T-cell (primary cell): ENCODE data around the gene LLCFC1. TPM values are rescaled to one million over a fixed set of nuclear protein-coding genes. Genes with fewer than 3 reads are reported as not detected.

Source experiments
- ATAC-seq, 4 experiments: fragments of 200-7000 bp in 3 of 4; fragments of 150-1000 bp in 1 of 4; cut with Tn5 transposase; replicated peaks in 1 of 4; 1 replicate in 3 of 4; 2 replicates in 1 of 4; pipeline ENCODE4 v1.10.0; 2021; ENCODE audit warnings: moderate library complexity in 3 of 4, mild to moderate bottlenecking in 2 of 4, moderate number of reproducible peaks in 1 of 4
- CTCF ChIA-PET, 2 donors: fragments of 300-600 bp; sonication (Branson Sonifier 250); formaldehyde crosslinking; loops; one replicate each; lab custom pipeline; 2022; ENCODE audit warnings: antibody characterized with exemption in 2 of 2; lab: Charles Lee
- POLR2A ChIA-PET, 2 donors: fragments of 300-600 bp; sonication (Branson Sonifier 250); formaldehyde crosslinking; loops; one replicate each; lab custom pipeline; 2022; ENCODE audit warnings: antibody characterized with exemption in 2 of 2; lab: Charles Lee
- DNase-seq, 35 experiments: peaks; one replicate each; pipeline versions ENCODE4 v3.0.0 to v3.0.0-alpha.2; 2013 to 2023
- H3K27ac ChIP-seq: one replicate; pipeline ENCODE4 v1.5.1; 2013; ENCODE audit warnings: low read length
- H3K27me3 ChIP-seq, 2 experiments: replicated peaks in 1 of 2; 1 replicate in 1 of 2; 2 replicates in 1 of 2; pipeline versions ENCODE4 v1.6.1 to v1.7.0; 2013; ENCODE audit warnings: low read length in 1 of 2, mixed read lengths in 1 of 2; ENCODE audit not compliant: control insufficient read depth in 2 of 2, insufficient read depth in 2 of 2; ENCODE audit errors: extremely low read depth in 1 of 2
- H3K36me3 ChIP-seq, 2 donors: 1 replicate in 1 of 2; 2 replicates in 1 of 2; pipeline versions ENCODE4 v1.6.1 to v1.7.0; 2013; ENCODE audit warnings: low read length in 1 of 2; ENCODE audit not compliant: control insufficient read depth in 2 of 2, insufficient read depth in 1 of 2; ENCODE audit errors: extremely low read depth in 1 of 2
- H3K4me1 ChIP-seq, 2 experiments: 1 replicate in 1 of 2; 2 replicates in 1 of 2; pipeline versions ENCODE4 v1.6.1 to v1.7.0; 2013; ENCODE audit warnings: low read length in 2 of 2, mixed read lengths in 1 of 2; ENCODE audit not compliant: insufficient read depth in 2 of 2, control insufficient read depth in 1 of 2; ENCODE audit errors: extremely low read depth in 1 of 2
- H3K4me3 ChIP-seq, 2 donors: 1 replicate in 1 of 2; 2 replicates in 1 of 2; pipeline versions ENCODE4 v1.5.1 to v1.7.0; 2013; ENCODE audit warnings: mild to moderate bottlenecking in 2 of 2, low read length in 1 of 2, moderate library complexity in 1 of 2; ENCODE audit not compliant: control insufficient read depth in 1 of 2; ENCODE audit errors: extremely low read depth in 1 of 2
- H3K9me3 ChIP-seq: 2 replicates; pipeline ENCODE4 v1.7.0; 2013
- H3K27ac Mint-ChIP-seq, 2 donors: one replicate each; pipeline ENCODE4 v1.8.0; 2020 to 2021; ENCODE audit warnings: mild to moderate bottlenecking in 2 of 2, mixed read lengths in 2 of 2
- H3K27me3 Mint-ChIP-seq, 2 donors: one replicate each; pipeline ENCODE4 v1.8.0; 2021 to 2022; ENCODE audit warnings: mixed read lengths in 2 of 2
- H3K36me3 Mint-ChIP-seq: one replicate; pipeline ENCODE4 v1.8.0; 2021; ENCODE audit warnings: mixed read lengths
- H3K4me1 Mint-ChIP-seq, 3 donors: one replicate each; pipeline ENCODE4 v1.8.0; 2020 to 2022; ENCODE audit warnings: mixed read lengths in 3 of 3, mild to moderate bottlenecking in 1 of 3
- H3K4me3 Mint-ChIP-seq, 3 donors: one replicate each; pipeline ENCODE4 v1.8.0; 2020 to 2022; ENCODE audit warnings: mild to moderate bottlenecking in 3 of 3, mixed read lengths in 3 of 3, moderate library complexity in 3 of 3
- H3K9me3 Mint-ChIP-seq, 3 donors: one replicate each; pipeline ENCODE4 v1.8.0; 2020 to 2022; ENCODE audit warnings: mixed read lengths in 3 of 3
- WGBS: methylation state at CpG from one replicate; pipeline ENCODE4 v1.1.5; 2013; ENCODE audit warnings: missing lambda C conversion rate; ENCODE audit not compliant: insufficient coverage; 5-methylcytosine and 5-hydroxymethylcytosine counted together
- total RNA-seq, 35 experiments: library from RNA in 6 of 35; stranded (reverse) in 6 of 35; fragments of 120-200 nt in 1 of 35; gene quantifications; one replicate each; pipeline versions ENCODE4 v1.2.1 to v1.2.4 and lab custom pipeline; 2013 to 2026

The LLCFC1 gene
- total RNA-seq, 5 donors from 2014 or later (not counting 1 experiment from before 2014, with no cell fraction given), result not detected

- Mint-ChIP-seq H3K4me3 (no peak overlapping the region), H3K4me1 (no peaks in the 10 kb centered on the region), H3K36me3 (no peaks in the 10 kb centered on the region), H3K27ac (no peak overlapping the region), H3K9me3 (no peaks in the 10 kb centered on the region), H3K27me3 (peaks cover 0 to 13% of the 10 kb centered on the region in 2 donors)
- ChIA-PET POLR2A (no interaction called here), CTCF (no interaction called here)
- 85% methylated on average over 12 of the region's 12 CpGs for WGBS
- no peak overlapping the region for H3K27ac ChIP-seq
- H3K9me3 ChIP-seq, result no peaks in the 10 kb centered on the region
- no peak overlapping the region for H3K4me3 ChIP-seq
- no peak for DNase-seq
- H3K4me1 ChIP-seq, result no peaks in the 10 kb centered on the region
- H3K36me3 ChIP-seq, result no peaks in the 10 kb centered on the region
- peaks cover 0 to 7% of the 10 kb centered on the region in 2 experiments for H3K27me3 ChIP-seq
- no peak for ATAC-seq
These were observed 5.2 kb upstream of the LLCFC1 start for GRCh38 chr7:142934056-142934455.

DNA sequence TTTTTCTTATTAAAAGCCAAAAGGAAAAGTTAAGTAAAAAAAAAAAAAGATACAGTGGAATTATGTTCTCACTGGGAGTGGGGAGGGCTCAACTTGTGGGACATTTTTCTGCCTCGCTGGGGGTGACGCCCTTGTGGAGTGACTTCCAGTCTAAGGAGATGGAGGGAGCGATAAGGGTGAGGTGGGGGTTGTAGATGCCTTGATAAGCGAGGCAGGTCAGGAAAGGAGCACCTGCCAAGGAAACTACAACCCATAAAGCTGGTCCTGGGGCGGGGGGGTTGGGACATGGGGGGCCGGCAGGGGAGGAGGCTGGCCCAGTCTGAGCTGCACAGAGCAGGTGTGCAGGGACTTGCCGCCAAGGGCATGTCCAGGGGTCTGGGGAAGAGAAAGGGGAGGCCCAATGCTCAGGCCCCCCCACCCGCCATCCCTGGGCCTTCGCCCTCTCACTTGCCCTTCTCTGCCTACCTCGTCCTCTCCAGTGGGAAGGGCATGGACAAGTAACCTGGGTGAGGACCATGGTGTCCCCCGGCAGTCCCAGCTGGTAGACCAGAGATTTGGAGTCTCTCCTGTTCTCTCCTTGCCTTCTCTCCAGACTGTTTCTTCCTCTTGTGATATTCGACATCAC, 3.2 kb upstream of the LLCFC1 start:
- CTCF ChIA-PET, result no interaction called here
- H3K9me3 Mint-ChIP-seq, result no peaks in the 10 kb centered on the region

DNA sequence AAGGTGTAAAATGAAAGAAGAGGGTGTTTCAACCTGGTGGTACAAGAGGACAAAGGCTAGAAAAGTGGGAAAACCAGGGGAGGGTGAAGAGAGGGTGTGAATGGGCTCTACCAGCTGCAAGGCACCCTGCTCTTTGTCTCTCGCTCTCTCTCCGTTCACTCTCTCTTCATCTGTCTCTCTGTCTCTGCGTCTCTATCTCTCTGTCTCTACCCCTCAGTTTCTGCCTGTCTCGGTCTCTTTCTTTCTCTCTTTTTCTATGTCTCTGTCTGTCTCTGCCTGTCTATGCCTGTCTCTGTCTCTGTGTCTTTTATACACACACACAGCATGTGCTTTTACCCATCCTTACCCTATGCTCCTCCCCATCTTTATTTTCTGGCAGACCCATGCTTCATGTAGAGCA, 673 bp upstream of the LLCFC1 start:
- H3K27me3 Mint-ChIP-seq, result peaks cover 5 to 15% of the 10 kb centered on the region in 2 donors
- WGBS, result 98% methylated on average over 4 of the region's 4 CpGs
- H3K9me3 ChIP-seq, result no peaks in the 10 kb centered on the region
- no peak for DNase-seq
- no peaks in the 10 kb centered on the region for H3K36me3 Mint-ChIP-seq
- H3K27ac ChIP-seq, result no peak overlapping the region
- H3K36me3 ChIP-seq, result no peaks in the 10 kb centered on the region
- no peak for ATAC-seq
- H3K4me3 ChIP-seq, result no peak overlapping the region
- no peaks in the 10 kb centered on the region for H3K4me1 Mint-ChIP-seq
- H3K9me3 Mint-ChIP-seq, result no peaks in the 10 kb centered on the region
- no peaks in the 10 kb centered on the region for H3K4me1 ChIP-seq
- peaks cover 0 to 25% of the 10 kb centered on the region in 2 experiments for H3K27me3 ChIP-seq
- H3K27ac Mint-ChIP-seq, result no peak overlapping the region
- H3K4me3 Mint-ChIP-seq, result no peak overlapping the region
- CTCF ChIA-PET, result no interaction called here
- POLR2A ChIA-PET, result no interaction called here

More for the DNA sequence above, 3.2 kb upstream of the LLCFC1 start:
- no peaks in the 10 kb centered on the region for H3K4me1 ChIP-seq
- Mint-ChIP-seq H3K4me1 (no peaks in the 10 kb centered on the region), H3K27ac (no peak overlapping the region), H3K27me3 (peaks cover under 1 to 14% of the 10 kb centered on the region in 2 donors), H3K36me3 (no peaks in the 10 kb centered on the region), H3K4me3 (no peak overlapping the region)
- H3K27me3 ChIP-seq, result peaks cover 0 to 6% of the 10 kb centered on the region in 2 experiments
- H3K4me3 ChIP-seq, result no peak overlapping the region
- 72% methylated on average over 7 of the region's 12 CpGs for WGBS
- POLR2A ChIA-PET, result no interaction called here
- ATAC-seq, result no peak
- no peak overlapping the region for H3K27ac ChIP-seq
- no peaks in the 10 kb centered on the region for H3K36me3 ChIP-seq
- DNase-seq, result no peak
- no peaks in the 10 kb centered on the region for H3K9me3 ChIP-seq

- ATAC-seq (no peak), DNase-seq (no peak)
- Histone ChIP-seq H3K9me3 (no peaks in the 10 kb centered on the region), H3K27ac (no peak overlapping the region), H3K27me3 (peaks cover 0 to 33% of the 10 kb centered on the region in 2 experiments), H3K4me1 (no peaks in the 10 kb centered on the region), H3K4me3 (no peak overlapping the region), H3K36me3 (no peaks in the 10 kb centered on the region)
- no peaks in the 10 kb centered on the region for H3K36me3 Mint-ChIP-seq
- no peak overlapping the region for H3K27ac Mint-ChIP-seq
- CTCF ChIA-PET, result interaction anchor here in 1 of 2 donors (0.6 kb wide), 1 partner anchor 363 kb away, joined by 3 read pairs; no protein-coding TSS in a partner anchor
- H3K4me3 Mint-ChIP-seq, result no peak overlapping the region
- POLR2A ChIA-PET, result no interaction called here
- H3K27me3 Mint-ChIP-seq, result peaks cover 8 to 15% of the 10 kb centered on the region in 2 donors
- H3K4me1 Mint-ChIP-seq, result no peaks in the 10 kb centered on the region
- no peaks in the 10 kb centered on the region for H3K9me3 Mint-ChIP-seq
- 65% methylated on average over 5 of the region's 10 CpGs for WGBS
These were observed 1.8 kb downstream of the LLCFC1 start for GRCh38 chr7:142940966-142941535.

DNA sequence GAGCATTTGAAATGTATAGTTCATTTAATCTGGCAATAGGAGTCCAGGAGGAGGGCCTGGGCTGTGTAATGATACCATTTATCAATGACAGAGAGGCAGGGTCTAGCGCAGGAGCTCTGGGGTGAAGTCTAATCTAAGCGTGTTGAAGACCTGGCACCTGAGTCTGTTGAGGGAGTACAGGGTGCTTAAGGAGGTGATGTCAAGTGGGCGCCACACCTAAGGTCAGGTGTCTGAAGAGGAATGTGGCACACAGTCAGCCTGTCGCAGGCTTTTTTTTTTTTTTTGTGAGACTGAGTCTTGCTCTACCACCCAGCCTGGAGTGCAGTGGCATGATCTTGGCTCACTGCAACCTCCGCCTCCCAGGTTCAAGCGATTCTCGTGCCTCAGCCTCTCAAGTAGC, 2.3 kb downstream of the LLCFC1 start:
- Histone ChIP-seq H3K4me1 (no peaks in the 10 kb centered on the region), H3K27ac (no peak overlapping the region), H3K4me3 (no peak overlapping the region), H3K9me3 (no peaks in the 10 kb centered on the region), H3K27me3 (peaks cover 0 to 31% of the 10 kb centered on the region in 2 experiments), H3K36me3 (no peaks in the 10 kb centered on the region)
- Mint-ChIP-seq H3K27me3 (peaks cover 8 to 16% of the 10 kb centered on the region in 2 donors), H3K27ac (no peak overlapping the region), H3K4me1 (no peaks in the 10 kb centered on the region), H3K9me3 (no peaks in the 10 kb centered on the region), H3K36me3 (no peaks in the 10 kb centered on the region), H3K4me3 (no peak overlapping the region)
- DNase-seq (no peak), ATAC-seq (no peak)
- ChIA-PET CTCF (no interaction called here), POLR2A (no interaction called here)
- 88% methylated on average over 6 of the region's 7 CpGs for WGBS

DNA sequence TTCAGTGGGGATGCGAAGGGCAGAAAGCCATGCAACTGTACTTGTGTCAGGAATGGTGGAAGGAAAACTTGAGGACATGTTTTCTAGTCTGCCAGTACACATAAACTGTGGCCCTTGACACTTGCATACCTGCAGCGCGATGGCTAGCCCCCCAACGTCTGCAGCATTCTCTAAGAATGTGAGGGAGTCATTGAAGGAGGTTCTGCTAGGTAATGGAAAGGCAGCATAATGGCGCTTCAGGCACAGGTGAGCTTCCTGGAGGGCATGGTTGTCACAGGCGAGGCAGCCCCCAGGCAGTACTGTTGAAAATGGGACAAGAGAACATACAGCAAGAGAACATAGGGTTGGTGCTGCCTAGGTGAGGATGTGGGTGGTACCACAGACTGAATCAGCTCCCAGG, 3.5 kb downstream of the LLCFC1 start:
- ATAC-seq (no peak), DNase-seq (no peak)
- no peaks in the 10 kb centered on the region for H3K36me3 ChIP-seq
- no peak overlapping the region for H3K27ac ChIP-seq
- CTCF ChIA-PET, result no interaction called here
- POLR2A ChIA-PET, result no interaction called here
- no peaks in the 10 kb centered on the region for H3K9me3 Mint-ChIP-seq
- no peak overlapping the region for H3K27ac Mint-ChIP-seq
- no peak overlapping the region for H3K4me3 ChIP-seq
- no peaks in the 10 kb centered on the region for H3K4me1 Mint-ChIP-seq
- H3K36me3 Mint-ChIP-seq, result no peaks in the 10 kb centered on the region
- H3K27me3 ChIP-seq, result peaks cover 0 to 36% of the 10 kb centered on the region in 2 experiments
- no peaks in the 10 kb centered on the region for H3K4me1 ChIP-seq
- H3K4me3 Mint-ChIP-seq, result no peak overlapping the region
- H3K9me3 ChIP-seq, result no peaks in the 10 kb centered on the region
- WGBS, result 89% methylated on average over 4 of the region's 6 CpGs
- H3K27me3 Mint-ChIP-seq, result peaks cover 8 to 19% of the 10 kb centered on the region in 2 donors
